CD4-positive, alpha-beta T cell (primary cell): ENCODE data around the gene OPRM1. TPM values are rescaled to one million over a fixed set of nuclear protein-coding genes. Genes with fewer than 3 reads are reported as not detected.
A peak's percentile ranks its signal among the peaks of the same experiment; 100 is the strongest.

ENCODE experiments used
- ATAC-seq: fragments of 200-7000 bp; cut with Tn5 transposase; one replicate; pipeline ENCODE4 v1.10.0; 2022; ENCODE audit warnings: mild to moderate bottlenecking; ENCODE audit not compliant: poor library complexity
- CTCF ChIA-PET: fragments of 350-600 bp; sonication (Branson Sonifier 250); formaldehyde crosslinking; loops from one replicate; lab custom pipeline; 2021; ENCODE audit warnings: antibody characterized with exemption, inconsistent platforms; lab: Charles Lee
- POLR2A ChIA-PET: fragments of 350-600 bp; sonication (Branson Sonifier 250); formaldehyde crosslinking; loops from one replicate; lab custom pipeline; 2021; ENCODE audit warnings: antibody characterized with exemption, inconsistent platforms; lab: Charles Lee
- DNase-seq, 14 experiments: peaks; one replicate each; pipeline ENCODE4 v3.0.0-alpha.2; 2013 to 2020; ENCODE audit warnings: mixed read lengths in 2 of 14
- H3K27ac ChIP-seq, 2 donors: one replicate each; pipeline versions ENCODE4 v1.5.1 to v1.7.0; 2013; ENCODE audit warnings: low read length in 2 of 2, low read depth in 1 of 2, mild to moderate bottlenecking in 1 of 2
- H3K27me3 ChIP-seq, 2 experiments: 1 replicate in 1 of 2; 2 replicates in 1 of 2; pipeline versions ENCODE4 v1.6.1 to v1.7.0; 2013; ENCODE audit warnings: low read length in 2 of 2, control low read depth in 1 of 2, mild to moderate bottlenecking in 1 of 2, moderate library complexity in 1 of 2; ENCODE audit not compliant: insufficient read depth in 2 of 2, control insufficient read depth in 1 of 2
- H3K36me3 ChIP-seq: one replicate; pipeline ENCODE4 v1.6.1; 2013; ENCODE audit warnings: low read length, control low read depth; ENCODE audit not compliant: insufficient read depth
- H3K4me1 ChIP-seq: one replicate; pipeline ENCODE4 v1.6.1; 2013; ENCODE audit warnings: low read length, control low read depth; ENCODE audit not compliant: insufficient read depth
- H3K4me3 ChIP-seq: one replicate; pipeline ENCODE4 v1.5.1; 2013; ENCODE audit warnings: mild to moderate bottlenecking, low read length, moderate library complexity
- H3K9me3 ChIP-seq, 2 experiments: 1 replicate in 1 of 2; 2 replicates in 1 of 2; pipeline versions ENCODE4 v1.6.1 to v1.7.0; 2013; ENCODE audit warnings: low read length in 2 of 2, mild to moderate bottlenecking in 2 of 2, control low read depth in 1 of 2, moderate library complexity in 1 of 2; ENCODE audit not compliant: control insufficient read depth in 1 of 2, insufficient read depth in 1 of 2
- H3K27ac Mint-ChIP-seq: one replicate; pipeline ENCODE4 v1.8.0; 2020; ENCODE audit warnings: mixed read lengths
- H3K27me3 Mint-ChIP-seq: one replicate; pipeline ENCODE4 v1.8.0; 2021; ENCODE audit warnings: mixed read lengths
- H3K36me3 Mint-ChIP-seq: one replicate; pipeline ENCODE4 v1.8.0; 2021; ENCODE audit warnings: low read depth, mixed read lengths
- H3K4me1 Mint-ChIP-seq: one replicate; pipeline ENCODE4 v1.8.0; 2021; ENCODE audit warnings: low read depth, mixed read lengths
- H3K4me3 Mint-ChIP-seq: one replicate; pipeline ENCODE4 v1.8.0; 2020; ENCODE audit warnings: mild to moderate bottlenecking, mixed read lengths
- H3K9me3 Mint-ChIP-seq: one replicate; pipeline ENCODE4 v1.8.0; 2020; ENCODE audit warnings: mixed read lengths
- CTCF ChIP-seq: fragments of 200-600 bp; IDR thresholded peaks from one replicate; pipeline ENCODE4 v1.8.0; 2022; ENCODE audit warnings: antibody characterized with exemption, mild to moderate bottlenecking
- intact Hi-C, 2 experiments: fragments of 100-400 bp; cut with DNase I in 1 of 2; cut with micrococcal nuclease in 1 of 2; formaldehyde crosslinking; loops; one replicate each; pipeline versions ENCODE4 v1.15.1 to v1.9.0; 2023 to 2025; cut with DNase I, micrococcal nuclease
- total RNA-seq, 174 experiments: library from RNA in 2 of 174; stranded (reverse) in 2 of 174; gene quantifications; one replicate each; pipeline ENCODE4 v1.2.3 and lab custom pipeline; 2021 to 2026

The OPRM1 gene
- total RNA-seq, 2 experiments from 2014 or later = not detected

DNA sequence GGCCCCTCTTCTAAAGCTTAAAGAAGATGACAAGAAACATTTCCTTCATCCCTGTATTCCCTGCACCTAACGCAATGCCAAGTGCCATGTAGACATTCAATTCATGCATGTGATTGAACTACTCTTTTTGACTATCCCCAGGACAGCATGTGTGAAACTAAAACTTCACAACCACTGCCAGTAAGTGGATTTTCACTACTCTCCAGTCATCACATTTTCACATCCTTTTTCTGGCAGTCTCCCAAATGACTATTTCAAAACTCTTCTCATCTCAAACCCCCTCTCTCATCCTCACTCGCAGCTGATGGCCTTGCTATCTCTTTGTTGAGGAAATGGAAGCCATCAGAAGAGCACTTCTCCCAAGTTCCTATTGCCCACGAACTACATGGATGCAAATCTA, 122.6 kb downstream of the OPRM1 start:
- ChIA-PET CTCF (interaction anchor here (0.7 to 10.5 kb wide), 2 partner anchors 115 to 195 kb away, joined by 3 to 117 read pairs; no protein-coding TSS in a partner anchor), POLR2A (interaction anchor here (0.7 kb wide), 1 partner anchor 20 kb away, joined by 3 read pairs; no protein-coding TSS in a partner anchor)
- peaks cover 49% of the 10 kb centered on the region for H3K36me3 Mint-ChIP-seq
- intact Hi-C loops = no loop called here
- H3K4me3 ChIP-seq = no peak overlapping the region
- ATAC-seq = no peak
- no peak overlapping the region for H3K27ac Mint-ChIP-seq
- peaks cover 4% of the 10 kb centered on the region for H3K9me3 Mint-ChIP-seq
- H3K36me3 ChIP-seq = peaks cover 41% of the 10 kb centered on the region
- TF ChIP-seq CTCF = no peak
- no peak for DNase-seq
- H3K4me1 Mint-ChIP-seq = peaks cover 64% of the 10 kb centered on the region
- no peaks in the 10 kb centered on the region for H3K27me3 ChIP-seq
- H3K4me1 ChIP-seq = peaks cover 32% of the 10 kb centered on the region
- H3K27ac ChIP-seq = peak overlapping the region in 1 of 2 donors; percentile 34
- H3K4me3 Mint-ChIP-seq = no peak overlapping the region
- H3K27me3 Mint-ChIP-seq = no peaks in the 10 kb centered on the region
- no peaks in the 10 kb centered on the region for H3K9me3 ChIP-seq

- H3K4me3 Mint-ChIP-seq = peak overlapping the region; percentile 27
- Histone ChIP-seq H3K36me3 (peaks cover 50% of the 10 kb centered on the region), H3K9me3 (no peaks in the 10 kb centered on the region), H3K27ac (peak overlapping the region in 1 of 2 donors; percentile 26), H3K4me3 (no peak overlapping the region), H3K4me1 (peaks cover 23% of the 10 kb centered on the region), H3K27me3 (no peaks in the 10 kb centered on the region)
- POLR2A ChIA-PET = interaction anchor here (0.7 to 1.1 kb wide), 2 partner anchors 76 to 82 kb away, joined by 3 read pairs; no protein-coding TSS in a partner anchor
- ATAC-seq = peak; percentile 67
- CTCF ChIA-PET = interaction anchor here (1.0 kb wide), 1 partner anchor 112 kb away, joined by 3 read pairs; no protein-coding TSS in a partner anchor
- H3K27ac Mint-ChIP-seq = no peak overlapping the region
- peaks cover 4% of the 10 kb centered on the region for H3K9me3 Mint-ChIP-seq
- TF ChIP-seq CTCF = no peak
- DNase-seq = peak in 2 of 14 experiments; percentile 29 to 31
- H3K4me1 Mint-ChIP-seq = peaks cover 60% of the 10 kb centered on the region
- H3K27me3 Mint-ChIP-seq = no peaks in the 10 kb centered on the region
- H3K36me3 Mint-ChIP-seq = peaks cover 60% of the 10 kb centered on the region
- intact Hi-C loops = no loop called here
These were observed 125.4 kb downstream of the OPRM1 start for GRCh38 chr6:154164397-154164796.

DNA sequence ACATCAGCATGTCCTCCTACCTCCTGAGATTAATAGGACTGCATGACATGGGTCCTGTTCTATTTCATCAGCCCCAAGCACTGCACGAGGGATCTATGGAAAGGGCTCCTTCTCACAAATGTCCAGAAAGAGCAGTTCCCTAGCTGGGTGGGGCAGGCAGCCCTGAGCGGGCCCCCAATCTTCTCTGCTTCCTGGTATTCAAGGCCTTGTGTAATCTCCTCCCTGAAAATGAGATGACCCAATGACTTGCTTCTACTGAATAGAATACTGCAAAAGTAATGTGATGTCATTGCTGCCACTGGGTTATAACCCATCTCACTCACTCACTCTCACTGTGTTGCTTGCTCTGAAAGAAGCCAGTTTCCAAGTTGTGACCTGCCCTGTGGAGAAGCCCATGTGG, 126.4 kb downstream of the OPRM1 start:
- Mint-ChIP-seq H3K36me3 (peaks cover 63% of the 10 kb centered on the region), H3K9me3 (peaks cover 4% of the 10 kb centered on the region), H3K4me3 (no peak overlapping the region), H3K4me1 (peaks cover 63% of the 10 kb centered on the region), H3K27me3 (no peaks in the 10 kb centered on the region), H3K27ac (no peak overlapping the region)
- Histone ChIP-seq H3K4me1 (peaks cover 28% of the 10 kb centered on the region), H3K27ac (peak overlapping the region in 1 of 2 donors; percentile 13), H3K36me3 (peaks cover 42% of the 10 kb centered on the region), H3K9me3 (no peaks in the 10 kb centered on the region), H3K4me3 (no peak overlapping the region), H3K27me3 (no peaks in the 10 kb centered on the region)
- no peak for TF ChIP-seq CTCF
- DNase-seq (no peak), ATAC-seq (no peak)
- intact Hi-C loops = loop anchor here in 1 of 2 experiments (5.0 kb wide), 1 partner anchor 37 kb away; no protein-coding TSS in a partner anchor
- ChIA-PET CTCF (interaction anchor here (0.6 to 1.4 kb wide), 5 partner anchors 11 to 112 kb away, joined by 3 to 6 read pairs (median 3); no protein-coding TSS in a partner anchor), POLR2A (interaction anchor here (0.8 to 1.5 kb wide), 3 partner anchors 8 to 112 kb away, joined by 3 to 5 read pairs (median 3); no protein-coding TSS in a partner anchor)
